ENCODE data around the gene SRPK3.

DNA sequence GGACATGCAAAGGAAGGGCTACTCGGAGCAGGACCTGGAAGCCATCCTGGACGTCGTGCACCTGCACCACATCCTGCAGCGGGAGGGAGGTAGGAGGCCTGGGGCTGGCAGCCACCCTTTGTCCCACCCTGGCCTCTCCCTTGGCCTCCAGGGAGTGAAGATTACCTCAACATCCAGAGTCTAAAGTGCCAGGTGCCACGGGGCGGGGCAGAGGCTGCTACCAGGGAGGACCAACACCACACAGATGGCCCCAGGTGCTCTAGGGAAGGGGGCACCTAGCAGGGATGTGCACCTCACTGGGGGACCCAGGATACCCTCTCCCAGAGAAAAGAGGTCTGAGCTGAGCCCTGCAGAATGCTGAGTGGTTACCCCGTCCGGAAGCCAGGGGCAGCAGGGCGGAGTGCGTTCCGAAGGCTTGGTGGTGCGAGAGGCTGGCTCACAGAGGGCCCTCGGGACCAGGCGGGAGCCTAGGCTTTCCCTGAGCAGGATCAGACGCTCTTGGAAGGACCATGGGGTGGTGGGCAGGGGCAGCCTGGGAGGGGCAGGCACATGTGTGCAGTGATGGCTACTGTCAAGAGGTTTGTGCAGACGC, 40.1 kb upstream of the SRPK3 start:
- TF ChIP-seq, protein P1, sequence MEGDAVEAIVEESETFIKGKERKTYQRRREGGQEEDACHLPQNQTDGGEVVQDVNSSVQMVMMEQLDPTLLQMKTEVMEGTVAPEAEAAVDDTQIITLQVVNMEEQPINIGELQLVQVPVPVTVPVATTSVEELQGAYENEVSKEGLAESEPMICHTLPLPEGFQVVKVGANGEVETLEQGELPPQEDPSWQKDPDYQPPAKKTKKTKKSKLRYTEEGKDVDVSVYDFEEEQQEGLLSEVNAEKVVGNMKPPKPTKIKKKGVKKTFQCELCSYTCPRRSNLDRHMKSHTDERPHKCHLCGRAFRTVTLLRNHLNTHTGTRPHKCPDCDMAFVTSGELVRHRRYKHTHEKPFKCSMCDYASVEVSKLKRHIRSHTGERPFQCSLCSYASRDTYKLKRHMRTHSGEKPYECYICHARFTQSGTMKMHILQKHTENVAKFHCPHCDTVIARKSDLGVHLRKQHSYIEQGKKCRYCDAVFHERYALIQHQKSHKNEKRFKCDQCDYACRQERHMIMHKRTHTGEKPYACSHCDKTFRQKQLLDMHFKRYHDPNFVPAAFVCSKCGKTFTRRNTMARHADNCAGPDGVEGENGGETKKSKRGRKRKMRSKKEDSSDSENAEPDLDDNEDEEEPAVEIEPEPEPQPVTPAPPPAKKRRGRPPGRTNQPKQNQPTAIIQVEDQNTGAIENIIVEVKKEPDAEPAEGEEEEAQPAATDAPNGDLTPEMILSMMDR (conservative IDR thresholded peaks at IDR 0.05), result no peak
- no peak for TF ChIP-seq EZH2 (IDR thresholded peaks at IDR 0.05; ENCODE audit: low read depth)

All from PC-9 (cell line).